Myocyte (in vitro differentiated cells): Measurements from ENCODE around the gene CALCR. TPM values are rescaled to one million over a fixed set of nuclear protein-coding genes. Genes with fewer than 3 reads are reported as not detected.
A peak's percentile ranks its signal among the peaks of the same experiment; 100 is the strongest.
"Not testable (repeated sequence)": the region's sequence is repeated elsewhere in the genome, so short reads cannot be mapped to it uniquely, and the experiment has no call there.

Source experiments
- DNase-seq: peaks from one replicate; pipeline ENCODE4 v3.0.0-alpha.2; 2012; ENCODE audit warnings: low read depth
- total RNA-seq: library from RNA; depleted of rRNA; stranded (reverse); fragments of >200 nt; gene quantifications from 2 replicates; pipeline ENCODE4 v1.2.3, GENCODE V29; 2014

The CALCR gene
- total RNA-seq, 1 donor from 2014 or later = not detected

DNA sequence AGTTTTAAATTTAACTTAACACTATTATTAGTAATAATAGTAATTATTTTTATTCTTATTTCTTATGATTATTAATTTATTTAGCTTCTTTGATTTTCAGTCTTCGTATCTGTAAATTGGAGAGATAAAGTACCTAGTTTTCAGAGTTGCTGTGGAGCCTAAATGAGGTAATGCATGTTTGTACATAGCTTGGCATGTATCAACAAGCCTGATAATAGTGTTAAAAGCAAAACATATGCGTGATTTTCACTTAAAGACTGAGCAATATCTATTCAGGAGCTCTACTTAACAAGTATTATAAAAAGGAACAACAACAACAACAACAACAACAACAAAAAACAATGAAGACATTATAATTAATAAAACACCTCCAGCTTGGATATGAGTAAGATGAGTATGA lies 12.4 kb downstream of the CALCR start:
- DNase-seq = no peak

DNA sequence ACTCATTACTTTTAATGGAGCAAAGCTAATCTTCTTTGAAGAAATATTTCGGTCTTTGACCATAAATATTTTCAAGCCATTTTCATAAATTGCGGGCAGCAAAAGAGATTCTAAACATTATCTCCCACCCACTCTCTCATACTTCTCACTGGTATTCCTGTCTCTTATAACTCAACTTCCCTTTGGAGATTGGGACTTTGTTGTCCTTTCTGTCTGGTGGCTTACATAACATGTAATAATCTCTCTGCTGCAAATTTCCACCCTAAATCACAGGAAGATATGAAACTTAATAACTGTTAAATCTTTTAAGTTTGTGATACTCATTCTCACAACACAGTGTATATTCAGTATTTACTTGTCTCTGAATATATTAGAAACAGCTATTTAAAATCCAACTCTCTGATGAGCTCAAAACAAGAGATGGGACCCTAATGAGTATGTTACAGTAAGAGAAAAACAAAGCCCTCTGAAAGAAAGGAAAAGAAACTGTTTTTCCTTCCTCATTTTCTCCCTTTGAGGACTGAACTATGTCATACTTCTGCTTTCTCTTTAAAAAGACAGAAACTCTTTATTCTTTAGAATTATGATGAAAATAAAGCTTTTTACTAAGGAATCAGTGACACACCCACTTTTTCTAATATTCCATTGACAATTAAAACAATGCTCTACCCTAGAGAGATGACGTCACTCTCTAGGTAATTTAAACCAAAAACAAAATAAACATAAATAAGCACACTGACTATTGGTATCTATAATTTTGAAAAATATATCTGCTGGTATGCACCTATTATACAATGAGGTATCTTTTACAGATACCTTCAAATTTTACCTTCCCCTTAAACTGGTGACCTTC lies 14.7 kb downstream of the CALCR start:
- no peak for DNase-seq

DNA sequence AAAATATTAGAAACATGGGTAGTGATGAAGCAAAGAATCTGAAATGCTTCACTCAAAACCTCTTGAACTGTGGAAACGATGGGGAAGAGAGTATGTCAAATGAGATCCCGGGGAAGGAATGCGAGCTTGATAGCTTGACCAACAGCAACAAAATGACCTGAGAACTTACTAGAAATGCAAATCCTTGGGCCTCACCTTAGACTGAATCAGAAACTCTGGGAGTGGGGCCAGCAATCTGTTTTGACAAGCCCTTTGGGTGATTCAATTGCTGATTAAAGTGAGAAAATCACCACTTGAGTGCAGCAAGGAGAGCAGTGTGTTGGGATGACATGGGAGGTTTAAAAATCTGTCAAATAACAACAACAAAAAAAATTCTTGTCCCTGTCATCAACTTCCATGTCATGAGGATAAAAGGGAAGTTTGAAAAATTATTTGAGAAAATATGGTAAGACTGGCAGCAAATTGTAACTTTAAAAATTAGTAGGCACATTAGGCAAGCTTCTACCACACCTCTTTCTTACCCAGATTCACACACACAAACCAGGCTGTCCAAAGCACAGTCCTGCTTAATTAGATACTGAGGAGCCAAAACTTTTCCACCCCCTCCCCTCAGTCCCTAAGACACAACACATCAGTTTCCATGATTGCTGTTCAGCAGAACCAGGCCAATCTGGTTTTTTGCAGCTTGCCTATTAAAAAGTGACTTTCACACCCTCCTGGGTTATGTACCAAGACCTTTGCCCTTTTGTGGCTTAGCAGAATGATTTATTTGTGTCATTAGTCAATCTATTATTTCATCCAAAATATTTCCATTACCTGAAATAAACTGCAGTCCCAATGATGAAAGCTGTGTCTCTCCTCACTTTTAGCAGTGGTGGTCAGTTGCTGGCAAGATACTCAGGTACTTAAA lies 15.6 kb downstream of the CALCR start:
- DNase-seq = no peak

DNA sequence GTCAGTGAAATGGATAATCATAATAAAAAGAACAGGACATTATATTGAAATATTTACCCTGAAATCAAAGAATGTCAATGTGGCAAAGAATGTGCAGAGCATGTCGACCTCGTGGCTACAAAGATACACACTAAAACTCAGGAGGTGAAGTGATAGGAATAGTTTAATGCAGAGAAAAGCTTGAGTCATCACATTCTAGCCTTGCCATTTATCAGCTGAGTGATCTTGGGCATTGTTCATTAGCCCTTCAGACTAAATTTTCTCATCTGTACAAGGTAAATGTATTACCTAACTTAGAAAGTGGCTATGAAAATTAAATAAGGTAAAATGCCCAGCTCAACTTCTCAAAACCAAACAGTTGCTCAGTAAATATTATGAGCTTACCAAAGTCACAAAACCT lies 22.6 kb downstream of the CALCR start:
- no peak for DNase-seq

DNA sequence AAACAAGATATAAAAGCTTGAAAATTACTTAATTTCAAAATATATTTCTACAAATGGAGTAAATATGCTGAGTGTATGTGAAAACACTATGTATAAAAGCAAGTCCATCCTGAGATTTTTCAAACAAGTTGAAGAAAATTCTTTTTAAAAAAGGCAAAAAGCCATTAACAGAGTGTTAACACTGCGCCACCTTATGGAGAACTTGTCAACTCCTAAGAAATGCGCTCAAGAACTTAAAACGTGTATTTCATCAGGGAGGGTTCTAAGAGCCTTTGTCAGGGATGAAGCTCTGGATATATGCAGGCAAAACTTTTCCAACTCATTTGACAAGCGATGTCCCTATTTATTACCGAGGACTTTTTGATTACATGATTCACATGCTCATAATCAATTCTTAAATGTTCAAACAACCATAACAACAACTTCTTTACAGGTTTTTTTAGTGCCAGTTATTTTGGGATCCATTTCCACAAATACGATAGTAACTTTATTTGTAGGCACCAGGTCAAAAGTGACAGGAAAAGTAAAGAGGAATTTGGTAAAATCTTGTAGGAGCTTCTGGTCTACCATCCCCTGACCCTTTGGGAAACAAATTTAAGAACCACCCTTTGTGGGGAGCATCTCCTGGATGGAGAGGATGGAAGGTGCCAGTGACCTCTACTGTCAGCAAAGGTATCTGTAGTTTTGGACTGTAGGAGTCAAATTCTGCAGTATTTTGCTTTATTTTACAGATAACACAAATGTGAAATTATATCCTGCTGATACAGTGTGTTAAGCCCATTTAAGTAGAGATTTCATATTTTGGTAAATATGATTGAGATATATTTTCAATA lies 23.2 kb downstream of the CALCR start:
- DNase-seq = peak; percentile 62

DNA sequence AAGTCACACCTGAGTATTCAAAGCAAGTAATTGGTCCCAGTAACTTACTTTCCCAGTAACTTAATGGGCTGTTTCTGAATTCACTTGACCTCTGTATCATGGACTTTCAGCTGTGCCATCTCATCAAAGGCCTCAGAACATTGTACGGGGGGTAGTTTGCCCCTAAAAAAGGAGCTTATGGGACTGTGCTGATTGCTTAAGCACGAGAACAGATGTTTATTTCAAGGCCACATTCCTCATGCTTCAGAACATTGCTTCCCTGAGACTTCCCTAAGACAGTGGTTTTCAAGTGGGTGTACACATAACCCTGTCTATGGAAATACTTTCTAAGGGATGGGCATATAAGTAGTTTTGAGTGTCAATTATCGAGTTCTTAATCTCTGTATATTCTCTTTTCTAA lies 26.8 kb downstream of the CALCR start:
- no peak for DNase-seq

DNA sequence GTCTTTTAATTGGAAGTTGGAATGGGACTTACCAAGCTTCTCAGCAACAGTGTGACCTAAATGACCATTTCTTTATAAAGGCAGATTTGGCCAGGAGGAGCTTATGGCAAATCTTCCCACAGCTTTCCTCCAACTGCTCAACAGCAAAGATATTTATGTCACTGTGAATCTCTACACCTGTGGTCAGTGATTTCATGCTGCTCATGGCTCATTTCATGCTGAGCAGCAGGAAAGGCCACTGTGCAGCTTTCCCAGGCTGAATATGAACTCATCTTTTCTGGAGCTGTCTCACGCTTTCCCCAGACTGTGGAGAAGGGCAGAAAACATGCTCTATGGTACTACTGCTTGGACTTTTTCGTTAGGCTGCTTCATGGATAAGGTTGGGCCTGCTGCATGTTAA lies 29.8 kb downstream of the CALCR start:
- DNase-seq = peak; percentile 10

DNA sequence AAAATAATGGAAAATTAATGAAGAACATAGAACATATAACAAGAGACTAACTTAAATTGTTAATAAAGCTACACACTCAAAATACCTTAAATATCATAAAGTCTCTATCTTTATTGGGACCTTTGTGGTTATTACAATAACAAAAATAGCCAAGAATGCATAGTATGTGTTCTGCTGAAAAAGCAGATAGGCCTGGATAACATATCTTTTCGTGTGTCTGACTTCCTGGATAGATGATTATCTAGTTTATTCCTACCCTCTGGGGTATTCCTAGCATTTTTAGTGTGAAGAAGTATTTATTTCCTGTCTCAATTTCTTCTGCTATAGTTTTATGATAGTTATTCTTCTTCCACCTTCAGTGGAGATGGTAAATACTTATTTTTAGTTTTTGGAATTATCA lies 36.5 kb downstream of the CALCR start:
- no peak for DNase-seq

DNA sequence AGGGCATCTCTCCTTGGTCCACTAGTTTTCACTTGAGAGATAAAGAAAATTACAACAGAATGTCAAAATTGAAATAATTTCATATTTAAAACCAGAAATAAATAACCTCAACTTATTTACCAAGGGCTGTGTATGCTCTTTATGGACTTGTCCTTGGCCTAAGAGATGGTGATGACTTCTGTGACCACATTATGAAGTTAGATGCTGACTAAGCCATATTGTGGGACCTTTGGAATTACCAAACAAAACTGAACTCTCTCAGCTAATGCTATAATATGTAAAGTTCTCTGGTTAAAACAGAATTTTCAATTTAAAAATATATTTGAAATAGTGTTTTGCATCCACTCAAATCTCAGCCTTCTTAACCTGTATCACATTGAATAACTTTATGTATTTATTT lies 38.9 kb downstream of the CALCR start:
- DNase-seq = no peak

DNA sequence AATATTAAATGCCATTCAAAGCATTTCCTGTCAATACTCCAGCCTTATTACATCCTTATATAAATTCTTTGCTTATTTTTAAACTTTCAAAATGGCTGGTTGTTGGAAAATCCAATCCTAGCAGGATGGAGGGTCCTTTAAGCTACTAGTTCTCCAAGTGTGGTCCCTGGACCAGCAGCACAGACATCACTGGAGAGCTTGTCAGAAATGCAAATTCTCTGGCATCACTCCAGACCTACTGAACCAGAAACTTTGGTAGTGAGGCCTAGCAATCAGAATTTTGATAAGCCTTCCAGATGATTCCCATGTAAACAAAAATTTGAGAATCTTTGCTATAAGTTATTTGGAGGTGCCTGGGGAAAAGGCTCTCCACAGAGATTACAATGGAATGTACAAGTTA lies 43.8 kb downstream of the CALCR start:
- DNase-seq = no peak

DNA sequence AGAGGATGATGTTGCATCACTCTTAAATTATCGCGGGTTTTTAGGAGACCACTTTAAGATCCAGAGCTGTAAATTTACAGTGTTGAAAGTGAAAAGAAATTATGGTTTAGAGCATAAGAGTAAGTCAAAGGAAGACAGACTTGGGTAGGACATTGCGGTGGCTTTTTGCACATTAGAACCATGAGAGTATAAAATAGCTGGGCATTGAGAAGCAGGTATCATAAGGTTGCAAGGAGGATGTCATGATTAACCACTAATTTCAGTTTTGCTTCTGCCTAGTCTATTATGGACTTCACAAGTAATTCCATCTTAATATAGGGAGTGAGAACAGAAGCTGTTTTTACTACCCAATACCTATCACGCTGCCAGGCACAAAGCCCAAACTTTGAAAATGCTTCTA lies 57.7 kb downstream of the CALCR start:
- no peak for DNase-seq

DNA sequence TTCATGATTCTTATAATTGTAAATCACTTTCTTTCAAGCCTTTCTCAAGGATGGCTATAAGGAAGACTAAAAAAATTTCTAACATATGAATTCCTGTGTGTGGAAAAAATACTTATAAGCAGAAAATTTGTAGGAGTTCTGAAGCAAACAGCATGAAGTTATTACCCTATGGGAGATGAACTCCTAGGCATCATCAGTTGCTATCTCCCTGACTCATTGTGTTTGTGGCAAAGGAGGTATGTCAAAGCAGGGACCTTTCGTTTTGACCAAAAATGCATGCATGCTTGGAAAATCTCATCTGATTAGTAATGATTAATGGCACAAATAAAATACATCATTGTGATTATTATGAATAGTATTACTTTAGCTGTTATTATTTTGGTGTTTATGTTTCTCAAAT lies 59.4 kb downstream of the CALCR start:
- peak; percentile 6 for DNase-seq

DNA sequence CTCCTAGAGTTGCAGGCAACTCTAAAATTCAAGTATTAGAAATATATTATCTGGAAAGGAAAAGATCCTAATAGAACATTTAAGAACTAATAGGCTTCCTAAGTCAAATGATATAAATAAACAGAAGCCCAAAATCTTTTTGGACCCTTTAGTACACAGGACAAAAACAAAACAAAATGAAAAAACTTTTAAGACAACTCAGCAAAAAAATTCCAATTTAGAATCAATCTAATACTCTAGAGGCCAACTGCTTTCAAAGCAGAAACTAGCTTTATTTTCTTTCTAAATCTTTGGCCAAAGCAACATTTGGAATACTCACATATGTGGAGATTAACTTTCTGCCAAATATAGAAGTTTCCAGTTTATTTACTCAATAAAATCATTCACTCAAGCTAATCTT lies 65.2 kb downstream of the CALCR start:
- no peak for DNase-seq

DNA sequence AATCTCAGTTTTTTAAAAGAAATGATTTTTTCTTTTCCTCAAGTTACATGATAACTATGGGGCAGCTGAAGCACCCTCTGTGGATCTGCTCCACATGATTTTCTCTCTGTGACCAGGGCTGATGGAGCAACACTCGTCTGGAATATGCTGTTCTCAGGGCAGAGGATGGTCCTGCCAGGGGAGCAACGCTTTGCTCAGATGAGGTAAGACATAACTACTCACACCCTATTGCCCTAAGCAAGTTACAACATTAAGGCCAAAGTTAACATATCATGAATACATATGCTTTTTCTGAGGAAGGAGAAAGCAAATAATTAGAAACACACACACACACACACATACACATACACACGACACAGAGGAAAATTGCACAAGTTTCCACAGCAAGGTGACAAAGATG lies 71.4 kb downstream of the CALCR start:
- no peak for DNase-seq

DNA sequence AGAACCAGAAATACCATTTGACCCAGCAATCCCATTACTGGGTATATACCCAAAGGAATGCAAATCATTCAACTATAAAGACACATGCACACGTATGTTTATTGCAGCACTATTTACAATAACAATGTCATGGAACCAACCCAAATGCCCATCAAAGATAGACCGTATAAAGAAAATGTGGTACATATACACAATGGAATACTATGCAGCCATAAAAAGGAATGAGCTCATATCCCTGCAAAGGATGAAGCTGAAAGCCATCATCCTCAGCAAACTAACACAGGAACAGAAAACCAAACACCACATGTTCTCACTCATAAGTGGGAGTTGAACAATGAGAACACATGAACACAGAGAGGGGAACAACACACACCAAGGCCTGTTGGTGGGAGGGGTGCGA lies 82.7 kb downstream of the CALCR start:
- DNase-seq = not testable (repeated sequence)

DNA sequence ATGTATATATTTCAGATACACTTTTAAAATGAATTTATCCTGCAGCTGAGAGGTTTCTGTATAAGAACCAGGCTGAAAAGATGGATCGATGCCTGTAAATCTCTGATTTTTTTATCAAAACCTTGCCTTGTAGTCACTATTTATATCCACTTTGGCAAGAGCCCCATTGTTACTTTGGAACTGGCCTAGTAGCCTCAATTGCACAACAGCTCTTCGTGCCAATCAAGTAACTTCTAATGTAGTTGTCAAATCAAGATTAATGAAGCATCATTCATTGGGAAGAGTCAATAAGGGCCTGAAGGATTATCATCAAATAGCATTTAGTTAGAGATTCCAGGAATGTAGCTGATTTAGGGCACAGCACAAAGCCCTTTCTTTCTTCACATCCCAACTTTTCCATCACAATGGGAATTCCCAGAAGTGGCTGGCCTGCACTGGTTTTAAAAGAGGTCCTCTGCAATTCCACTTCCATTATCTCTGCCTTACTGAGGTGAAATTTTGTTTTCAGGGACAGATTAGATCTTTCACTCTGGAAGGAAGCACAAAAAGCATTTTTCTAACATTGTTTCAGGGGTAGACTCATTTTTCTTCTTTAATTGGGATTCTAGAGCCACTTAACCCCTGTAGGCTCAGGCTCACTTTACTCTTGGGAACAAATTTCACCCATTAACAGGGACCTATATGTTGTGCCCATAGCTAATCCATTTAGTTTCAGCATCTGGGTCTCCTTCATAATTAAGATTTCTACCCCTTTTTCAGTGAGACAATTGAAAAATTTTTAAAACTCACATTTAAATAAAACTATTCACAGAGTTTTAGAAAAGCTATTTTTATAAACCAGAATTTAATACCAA lies 97.8 kb downstream of the CALCR start:
- no peak for DNase-seq

DNA sequence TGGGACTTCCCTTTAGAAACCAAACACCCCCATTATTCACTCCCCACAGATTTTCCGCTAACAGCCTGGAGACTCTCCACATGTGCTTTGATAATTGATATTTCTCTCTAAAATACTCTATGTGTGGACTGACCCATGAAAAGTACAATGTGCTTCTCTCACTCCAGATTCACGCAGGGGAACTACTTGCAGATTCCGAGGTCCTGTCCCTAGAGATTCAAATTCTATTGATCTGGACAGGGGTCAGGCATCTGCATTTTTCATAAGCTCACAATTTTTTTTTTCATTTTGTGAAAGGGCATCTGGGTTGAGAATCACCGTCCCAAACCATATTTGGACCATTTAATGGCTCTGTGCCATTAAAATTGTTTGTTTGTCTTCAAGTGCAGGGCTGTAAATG lies 98.7 kb downstream of the CALCR start:
- no peak for DNase-seq

DNA sequence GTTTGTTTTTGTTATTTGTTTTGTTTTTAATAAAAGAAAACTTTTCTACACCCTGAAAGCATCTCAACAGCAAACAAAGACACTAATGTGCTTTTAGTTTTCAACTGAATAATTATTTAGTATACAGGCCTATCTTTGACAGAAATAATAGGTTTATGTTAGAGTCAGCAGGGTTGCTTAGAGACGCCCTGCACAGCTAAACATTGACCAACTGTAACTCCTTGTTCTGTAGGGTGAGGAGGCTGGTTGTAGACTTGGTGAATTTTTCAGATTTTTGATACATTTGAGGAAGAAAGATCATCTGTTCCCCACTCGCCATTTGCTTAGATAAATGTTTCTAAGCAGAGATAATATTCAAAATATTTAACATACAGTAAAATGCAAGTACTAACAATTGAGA lies 103.1 kb downstream of the CALCR start:
- no peak for DNase-seq

DNA sequence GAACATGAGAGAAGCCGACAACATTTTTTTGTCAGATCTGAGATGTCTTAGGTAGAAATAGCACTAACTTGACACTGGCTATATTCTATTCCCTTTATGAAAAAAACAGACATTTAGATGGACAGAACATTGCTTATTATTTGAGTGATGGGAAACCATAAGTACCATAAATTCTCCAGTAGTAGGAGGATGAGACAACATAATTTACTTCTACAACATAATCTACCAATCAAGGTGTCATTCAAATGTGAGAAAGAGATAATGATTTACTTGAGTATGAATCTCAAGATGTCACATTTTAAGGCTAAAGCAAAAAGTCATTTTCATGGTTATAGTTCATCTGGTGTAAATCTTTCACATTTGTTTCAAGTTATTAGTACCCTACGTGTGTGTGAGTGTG lies 110.8 kb downstream of the CALCR start:
- DNase-seq = no peak

DNA sequence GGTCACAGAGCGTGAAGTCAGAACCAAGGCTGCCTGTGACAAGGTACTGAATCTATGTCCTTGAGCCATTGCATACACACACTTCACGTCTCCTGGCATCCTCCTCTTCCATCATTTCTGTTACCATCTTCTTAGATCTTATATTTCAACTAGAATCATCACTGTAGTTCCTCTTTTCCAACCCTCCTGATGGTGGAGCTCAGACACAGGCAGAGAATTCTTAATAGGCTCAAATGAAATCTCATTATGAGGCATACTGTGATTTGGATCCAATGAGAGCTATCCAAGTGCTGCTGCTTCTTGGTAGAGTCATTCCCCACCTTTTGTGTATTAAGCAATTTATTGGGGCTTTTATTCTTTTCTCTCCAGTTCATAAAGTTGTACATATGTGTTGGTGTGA lies 113.2 kb downstream of the CALCR start:
- DNase-seq = peak; percentile 8

DNA sequence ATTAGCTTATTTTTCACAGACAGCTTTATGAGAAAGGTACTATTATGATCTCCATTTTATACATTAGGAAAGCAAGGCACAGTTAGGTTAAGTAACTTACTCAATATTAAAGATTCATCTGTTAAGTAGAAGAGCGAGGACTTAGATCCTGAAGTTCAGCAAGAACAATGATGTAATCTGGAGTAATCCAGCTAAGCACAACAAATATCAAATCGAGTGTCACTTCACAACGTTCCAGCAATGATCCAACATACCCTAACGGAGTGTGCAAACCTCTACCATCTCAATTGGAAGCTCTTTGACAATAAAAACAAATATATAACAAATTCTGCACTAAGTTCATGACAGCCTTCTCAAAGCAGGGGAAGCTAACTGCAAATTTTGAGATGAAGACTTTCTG lies 121.3 kb downstream of the CALCR start:
- DNase-seq = no peak
